HCT116 (cell line): ENCODE measurements around the gene FRAT2. TPM values are rescaled to one million over a fixed set of nuclear protein-coding genes. Genes with fewer than 3 reads are reported as not detected.

Experiments used
- ATAC-seq: fragments of 200-7000 bp; cut with Tn5 transposase; 2 replicates; pipeline ENCODE4 v1.9.1; 2020; ENCODE audit warnings: mild to moderate bottlenecking, moderate library complexity
- BruUV-seq: library from RNA; stranded (reverse); fragments of 400-500 nt; replicated peaks from 2 replicates; lab custom pipeline; 2021; lab: Mats Ljungman, UMichigan
- CTCF ChIA-PET: fragments of 300-600 bp; sonication (Branson Sonifier 250); formaldehyde crosslinking; loops from one replicate; lab custom pipeline; 2021; ENCODE audit warnings: antibody characterized with exemption; lab: Charles Lee
- POLR2A ChIA-PET: fragments of 300-600, 350-600 bp; sonication (Branson Sonifier 250); formaldehyde crosslinking; loops from one replicate; lab custom pipeline; 2021; ENCODE audit warnings: antibody characterized with exemption; lab: Charles Lee
- RAD21 ChIA-PET, 2 experiments: fragments of 300-600 bp; sonication (Branson Sonifier 250); formaldehyde crosslinking; loops; one replicate each; lab custom pipeline; 2023; ENCODE audit warnings: low total read pairs in 2 of 2; ENCODE audit not compliant: uncharacterized antibody in 2 of 2, unreplicated experiment in 2 of 2, low non-redundant PET in 1 of 2; lab: Charles Lee
- DNase-seq: peaks from one replicate; pipeline ENCODE4 v3.0.0-alpha.2; 2010; ENCODE audit warnings: low read depth, low spot score
- H2AFZ ChIP-seq: fragments of 200-600 bp; shearing (Covaris generic), sonication (generic); 2 replicates; pipeline ENCODE4 v1.6.1; 2017; ENCODE audit warnings: low read depth, mixed run types, mixed read lengths, antibody characterized with exemption, low read length; ENCODE audit not compliant: poor library complexity, severe bottlenecking
- H3K27ac ChIP-seq: 2 replicates; pipeline ENCODE4 v1.5.1; 2012; ENCODE audit warnings: low read depth, low read length
- H3K27me3 ChIP-seq: fragments of 200-600 bp; sonication (generic); 2 replicates; pipeline ENCODE4 v1.6.1; 2016; ENCODE audit warnings: mixed run types, low read length, mixed read lengths; ENCODE audit not compliant: insufficient read depth
- H3K36me3 ChIP-seq, 2 experiments: fragments of 200-500 bp in 1 of 2; fragments of 200-600 bp in 1 of 2; sonication (Bioruptor generic) in 1 of 2; sonication (generic) in 1 of 2; 2 replicates each; pipeline versions ENCODE4 v1.5.1 to v1.6.1; 2014 to 2016; ENCODE audit warnings: low read length in 2 of 2, inconsistent platforms in 1 of 2, mixed read lengths in 1 of 2, mixed run types in 1 of 2; ENCODE audit not compliant: insufficient read depth in 2 of 2, control insufficient read depth in 1 of 2
- H3K4me1 ChIP-seq, 2 experiments: fragments of 200-600 bp in 1 of 2; sonication (generic) in 1 of 2; 2 replicates each; pipeline versions ENCODE4 v1.5.1 to v1.6.1; 2012 to 2017; ENCODE audit warnings: low read length in 2 of 2, inconsistent platforms in 1 of 2, mild to moderate bottlenecking in 1 of 2, mixed read lengths in 1 of 2, mixed run types in 1 of 2, moderate library complexity in 1 of 2; ENCODE audit not compliant: insufficient read depth in 2 of 2, control insufficient read depth in 1 of 2
- H3K4me2 ChIP-seq: fragments of 200-600 bp; sonication (generic); 2 replicates; pipeline ENCODE4 v1.6.1; 2017; ENCODE audit warnings: mixed run types, low read length, mixed read lengths
- H3K4me3 ChIP-seq, 2 experiments: fragments of 200-600 bp in 1 of 2; sonication (generic) in 1 of 2; replicated peaks in 1 of 2; 2 replicates each; pipeline ENCODE4 v1.5.1; 2011 to 2016; ENCODE audit warnings: low read length in 2 of 2, control low read depth in 1 of 2, low read depth in 1 of 2, mild to moderate bottlenecking in 1 of 2, mixed read lengths in 1 of 2, mixed run types in 1 of 2
- H3K79me2 ChIP-seq: fragments of 200-600 bp; sonication (generic); 2 replicates; pipeline ENCODE4 v1.6.1; 2017; ENCODE audit warnings: mild to moderate bottlenecking, mixed run types, low read length, moderate library complexity, mixed read lengths; ENCODE audit not compliant: insufficient read depth
- H3K9ac ChIP-seq: fragments of 200-600 bp; sonication (generic); 2 replicates; pipeline ENCODE4 v1.6.1; 2016; ENCODE audit warnings: low read length, mixed read lengths
- H3K9me2 ChIP-seq: fragments of 200-600 bp; sonication (generic), shearing (Covaris generic); 2 replicates; pipeline ENCODE4 v1.6.1; 2017; ENCODE audit warnings: mixed run types, mild to moderate bottlenecking, moderate library complexity; ENCODE audit not compliant: insufficient read depth
- H3K9me3 ChIP-seq, 2 experiments: fragments of 200-500 bp in 1 of 2; fragments of 200-600 bp in 1 of 2; sonication (Bioruptor generic) in 1 of 2; sonication (generic) in 1 of 2; 2 replicates each; pipeline ENCODE4 v1.6.1; 2014 to 2017; ENCODE audit warnings: low read length in 2 of 2, mixed read lengths in 2 of 2, inconsistent platforms in 1 of 2, low read depth in 1 of 2, mild to moderate bottlenecking in 1 of 2, mixed run types in 1 of 2, moderate library complexity in 1 of 2; ENCODE audit not compliant: control insufficient read depth in 1 of 2, insufficient read depth in 1 of 2
- H4K20me1 ChIP-seq: fragments of 200-600 bp; sonication (generic), shearing (Covaris generic); 2 replicates; pipeline ENCODE4 v1.6.1; 2017; ENCODE audit warnings: mixed run types, mild to moderate bottlenecking, moderate library complexity; ENCODE audit not compliant: insufficient read depth
- ATF3 ChIP-seq: IDR thresholded peaks from 2 replicates; pipeline ENCODE4 v1.6.1; 2012
- EGR1 ChIP-seq: IDR thresholded peaks from 2 replicates; pipeline ENCODE4 v1.6.1; 2012; ENCODE audit warnings: low read depth
- ELF1 ChIP-seq: IDR thresholded peaks from 2 replicates; pipeline ENCODE4 v1.6.1; 2012; ENCODE audit warnings: low read depth, borderline replicate concordance
- EZH2phosphoT487 ChIP-seq: fragments of 200-600 bp; IDR thresholded peaks from 2 replicates; pipeline ENCODE4 v1.6.1; 2018; ENCODE audit warnings: antibody characterized with exemption, borderline replicate concordance
- FOSL1 ChIP-seq: IDR thresholded peaks from 2 replicates; pipeline ENCODE4 v1.6.1; 2012; ENCODE audit warnings: low read depth
- POLR2A ChIP-seq: IDR thresholded peaks from 2 replicates; pipeline ENCODE4 v1.7.0; 2011; ENCODE audit warnings: borderline replicate concordance; ENCODE audit not compliant: insufficient read depth, insufficient read length; ENCODE audit errors: extremely low read depth
- POLR2AphosphoS5 ChIP-seq: IDR thresholded peaks from 2 replicates; pipeline ENCODE4 v1.6.1; 2011; ENCODE audit warnings: mild to moderate bottlenecking, low read depth, low read length, moderate library complexity
- SIN3A ChIP-seq: IDR thresholded peaks from 2 replicates; pipeline ENCODE4 v1.6.1; 2012; ENCODE audit warnings: low read depth
- SP1 ChIP-seq: IDR thresholded peaks from 2 replicates; pipeline ENCODE4 v1.6.1; 2012; ENCODE audit warnings: low read depth
- SRF ChIP-seq: IDR thresholded peaks from 2 replicates; pipeline ENCODE4 v1.6.1; 2012; ENCODE audit warnings: low read depth
- TCF7L2 ChIP-seq: IDR thresholded peaks from 2 replicates; pipeline ENCODE4 v1.7.0; 2011; ENCODE audit warnings: borderline replicate concordance, inconsistent platforms; ENCODE audit not compliant: insufficient read depth, insufficient read length; ENCODE audit errors: extremely low read depth
- ZFX ChIP-seq: fragments of 450-650 bp; IDR thresholded peaks from 2 replicates; pipeline ENCODE4 v1.6.1; 2017
- intact Hi-C: fragments of 100-400 bp; cut with micrococcal nuclease; formaldehyde crosslinking; loops from 2 replicates; pipeline ENCODE4 v1.10.0; 2022
- total RNA-seq: library from RNA; stranded (reverse); gene quantifications from one replicate; pipeline ENCODE4 v1.2.1, GENCODE V29; 2021; ENCODE audit not compliant: unreplicated experiment
- TF ChIP-seq, protein P1 (sequence below), 3 experiments: fragments of 200-600 bp in 1 of 3; sonication (generic) in 1 of 3; IDR thresholded peaks in 2 of 3; conservative IDR thresholded peaks in 1 of 3; 2 replicates each; pipeline ENCODE4 v1.5.1; 2012 to 2017; ENCODE audit warnings: low read depth in 2 of 3, low read length in 2 of 3, antibody characterized with exemption in 1 of 3, borderline replicate concordance in 1 of 3, control low read depth in 1 of 3, mild to moderate bottlenecking in 1 of 3, mixed read lengths in 1 of 3, mixed run types in 1 of 3, moderate library complexity in 1 of 3; ENCODE audit not compliant: insufficient read depth in 1 of 3

The FRAT2 gene
- total RNA-seq, 1 experiment from 2014 or later: 10.7 TPM

GRCh38 chr10:97353945-97354344, 19.4 kb upstream of the FRAT2 start:
- POLR2A ChIA-PET: no interaction called here

GRCh38 chr10:97349752-97350513, 15.4 kb upstream of the FRAT2 start:
- Histone ChIP-seq H3K27me3 (no peaks in the 10 kb centered on the region), H2AFZ (no peak overlapping the region), H3K27ac (no peak overlapping the region), H3K4me1 (peaks cover 0 to 5% of the 10 kb centered on the region in 2 experiments; a peak in 1 of 4 replicates), H3K9ac (no peak overlapping the region), H3K9me2 (no peaks in the 10 kb centered on the region), H3K4me2 (no peak overlapping the region), H4K20me1 (no peaks in the 10 kb centered on the region), H3K9me3 (no peaks in the 10 kb centered on the region), H3K79me2 (no peaks in the 10 kb centered on the region), H3K36me3 (peaks cover 0 to 13% of the 10 kb centered on the region in 2 experiments; a peak in 1 of 4 replicates), H3K4me3 (no peak overlapping the region)
- no peak for ATAC-seq
- ChIA-PET POLR2A (interaction anchor here (0.6 kb wide), 1 partner anchor 22 kb away, joined by 4 read pairs; no protein-coding TSS in a partner anchor), RAD21 (no interaction called here), CTCF (interaction anchor here (0.6 kb wide), 1 partner anchor 117 kb away, joined by 3 read pairs; no protein-coding TSS in a partner anchor)
- BruUV-seq: no TSS peak
- intact Hi-C loops: no loop called here
- DNase-seq: no peak
- TF ChIP-seq FOSL1 (no peak), TCF7L2 (no peak), EZH2phosphoT487 (no peak), ZFX (no peak), SIN3A (no peak), POLR2A (no peak), EGR1 (no peak), ELF1 (no peak), SRF (no peak), POLR2AphosphoS5 (no peak), ATF3 (no peak)

More at GRCh38 chr10:97353945-97354344, 19.4 kb upstream of the FRAT2 start:
- CTCF ChIA-PET: interaction anchor here (1.0 kb wide), 1 partner anchor 76 kb away, joined by 4 read pairs; no protein-coding TSS in a partner anchor
- Histone ChIP-seq H3K4me3 (no peak overlapping the region), H3K9me3 (no peaks in the 10 kb centered on the region), H4K20me1 (no peaks in the 10 kb centered on the region), H2AFZ (no peak overlapping the region), H3K4me1 (no peaks in the 10 kb centered on the region), H3K27ac (no peak overlapping the region), H3K79me2 (no peaks in the 10 kb centered on the region), H3K9ac (no peak overlapping the region), H3K27me3 (no peaks in the 10 kb centered on the region), H3K4me2 (no peak overlapping the region), H3K36me3 (peaks cover 13 to 36% of the 10 kb centered on the region in 2 experiments; a peak in 3 of 4 replicates), H3K9me2 (no peaks in the 10 kb centered on the region)
- ATAC-seq (no peak), DNase-seq (no peak)
- no TSS peak for BruUV-seq
- TF ChIP-seq ZFX (no peak), ELF1 (no peak), SP1 (no peak)
- TF ChIP-seq, protein P1, sequence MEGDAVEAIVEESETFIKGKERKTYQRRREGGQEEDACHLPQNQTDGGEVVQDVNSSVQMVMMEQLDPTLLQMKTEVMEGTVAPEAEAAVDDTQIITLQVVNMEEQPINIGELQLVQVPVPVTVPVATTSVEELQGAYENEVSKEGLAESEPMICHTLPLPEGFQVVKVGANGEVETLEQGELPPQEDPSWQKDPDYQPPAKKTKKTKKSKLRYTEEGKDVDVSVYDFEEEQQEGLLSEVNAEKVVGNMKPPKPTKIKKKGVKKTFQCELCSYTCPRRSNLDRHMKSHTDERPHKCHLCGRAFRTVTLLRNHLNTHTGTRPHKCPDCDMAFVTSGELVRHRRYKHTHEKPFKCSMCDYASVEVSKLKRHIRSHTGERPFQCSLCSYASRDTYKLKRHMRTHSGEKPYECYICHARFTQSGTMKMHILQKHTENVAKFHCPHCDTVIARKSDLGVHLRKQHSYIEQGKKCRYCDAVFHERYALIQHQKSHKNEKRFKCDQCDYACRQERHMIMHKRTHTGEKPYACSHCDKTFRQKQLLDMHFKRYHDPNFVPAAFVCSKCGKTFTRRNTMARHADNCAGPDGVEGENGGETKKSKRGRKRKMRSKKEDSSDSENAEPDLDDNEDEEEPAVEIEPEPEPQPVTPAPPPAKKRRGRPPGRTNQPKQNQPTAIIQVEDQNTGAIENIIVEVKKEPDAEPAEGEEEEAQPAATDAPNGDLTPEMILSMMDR (IDR thresholded peaks at IDR 0.05 in 2 of 3, conservative IDR thresholded peaks at IDR 0.05 in 1 of 3; ENCODE audit: borderline replicate concordance in 1 of 3, insufficient read depth in 1 of 3, low read depth in 2 of 3, low read length in 2 of 3): no peak
- intact Hi-C loops: loop anchor here (2.0 kb wide), 1 partner anchor 75 kb away; no protein-coding TSS in a partner anchor
- RAD21 ChIA-PET: no interaction called here
